HepG2 (cell line): ENCODE measurements around the gene TRIM66. TPM values are rescaled to one million over a fixed set of nuclear protein-coding genes. Genes with fewer than 3 reads are reported as not detected.

Experiments used
- AHDC1 ChIP-seq: sonication (generic); formaldehyde crosslinking; IDR thresholded peaks from 2 replicates; pipeline ENCODE4 v1.5.1; 2020; ENCODE audit warnings: mild to moderate bottlenecking, missing genetic modification reagents, borderline replicate concordance
- ATAD3A ChIP-seq: sonication (generic); formaldehyde crosslinking; IDR thresholded peaks from 2 replicates; pipeline ENCODE4 v1.4.0; 2020; ENCODE audit warnings: missing genetic modification reagents
- ETV5 ChIP-seq: IDR thresholded peaks from 2 replicates; pipeline ENCODE4 v1.6.1; 2018; ENCODE audit warnings: missing biosample characterization, missing genetic modification reagents, inconsistent platforms, borderline replicate concordance
- FLYWCH1 ChIP-seq: sonication (generic); formaldehyde crosslinking; IDR thresholded peaks from 2 replicates; pipeline ENCODE4 v1.8.1; 2023; ENCODE audit warnings: mild to moderate bottlenecking, missing genetic modification reagents
- GFI1 ChIP-seq: sonication (generic); formaldehyde crosslinking; IDR thresholded peaks from 2 replicates; pipeline ENCODE4 v1.5.0; 2020; ENCODE audit warnings: missing genetic modification reagents, mild to moderate bottlenecking, borderline replicate concordance
- IKZF4 ChIP-seq: sonication (generic); formaldehyde crosslinking; IDR thresholded peaks from 2 replicates; pipeline ENCODE4 v1.5.1; 2020; ENCODE audit warnings: borderline replicate concordance, mild to moderate bottlenecking, low read depth, missing genetic modification reagents; ENCODE audit errors: not compliant biosample characterization
- KLF9 ChIP-seq: IDR thresholded peaks from 2 replicates; pipeline ENCODE4 v1.6.1; 2016; ENCODE audit warnings: low read depth
- MXI1 ChIP-seq: IDR thresholded peaks from 3 replicates; pipeline ENCODE4 v1.6.1; 2012; ENCODE audit warnings: low read depth, low read length, inconsistent platforms, borderline replicate concordance
- NR1H2 ChIP-seq: sonication (generic); formaldehyde crosslinking; IDR thresholded peaks from 2 replicates; pipeline ENCODE4 v1.8.1; 2022; ENCODE audit warnings: low read depth, missing genetic modification reagents, borderline replicate concordance
- NR2F6 ChIP-seq, 2 experiments: IDR thresholded peaks; 2 replicates each; pipeline ENCODE4 v1.6.1; 2016; ENCODE audit warnings: antibody characterized with exemption in 1 of 2, mild to moderate bottlenecking in 1 of 2
- RAD51 ChIP-seq: fragments of 450-650 bp; IDR thresholded peaks from 2 replicates; pipeline ENCODE4 v1.6.1; 2016; ENCODE audit warnings: borderline replicate concordance
- SP1 ChIP-seq, 2 experiments: fragments of 450-650 bp in 1 of 2; sonication (generic) in 1 of 2; formaldehyde crosslinking in 1 of 2; IDR thresholded peaks; 2 replicates each; pipeline versions ENCODE4 v1.4.0 to v1.6.1; 2016 to 2020; ENCODE audit warnings: missing genetic modification reagents in 1 of 2
- ZNF510 ChIP-seq: sonication (generic); formaldehyde crosslinking; IDR thresholded peaks from 2 replicates; pipeline ENCODE4 v1.4.0; 2020; ENCODE audit warnings: low read depth, mild to moderate bottlenecking, missing genetic modification reagents
- ZNF577 ChIP-seq: sonication (generic); formaldehyde crosslinking; IDR thresholded peaks from 2 replicates; pipeline ENCODE4 v1.4.0; 2020; ENCODE audit warnings: mild to moderate bottlenecking, low read depth, missing genetic modification reagents, borderline replicate concordance
- ZNF816 ChIP-seq: sonication (generic); formaldehyde crosslinking; IDR thresholded peaks from 2 replicates; pipeline ENCODE4 v1.8.0; 2022; ENCODE audit warnings: missing genetic modification reagents, mild to moderate bottlenecking, borderline replicate concordance
- polyA plus RNA-seq, 8 experiments: library from polyadenylated mRNA; depleted of rRNA in 3 of 8; stranded (reverse) in 7 of 8; unstranded in 1 of 8; fragments of >200 nt; fragmentation: Illumina TruSeq in 4 of 8; extraction: Trizol in 4 of 8; gene quantifications; 2 replicates each; pipeline versions ENCODE4 v1.2.1 to v1.2.3, GENCODE V29; 2011 to 2016; ENCODE audit warnings: low read depth in 4 of 8, missing spikeins in 1 of 8, mixed read lengths in 1 of 8; ENCODE audit not compliant: insufficient read depth in 1 of 8
- total RNA-seq, 5 experiments: library from RNA; depleted of rRNA; stranded (reverse); fragments of >200 nt; fragmentation: Illumina TruSeq; extraction: Trizol; gene quantifications; 2 replicates each; pipeline ENCODE4 v1.2.3, GENCODE V29; 2016; ENCODE audit warnings: low read depth in 1 of 5
- TF ChIP-seq, protein P1 (sequence below): sonication (generic); formaldehyde crosslinking; IDR thresholded peaks from 2 replicates; pipeline ENCODE4 v1.5.0; 2020; ENCODE audit warnings: mild to moderate bottlenecking, missing genetic modification reagents, borderline replicate concordance

TRIM66 gene
- total and polyA plus RNA-seq, 2 of the 13 experiments (the other 11 are each of a cell fraction or from before 2014, with no cell fraction given) = 4.9 to 6.1 TPM

- TF ChIP-seq MXI1 = peak; percentile 49; the same call in 1 of the 3 replicates
- no peak for TF ChIP-seq NR1H2
- TF ChIP-seq FLYWCH1 (CRISPR knock-in tag) = no peak
- peak; percentile 34; the same call in 1 of the 2 replicates for TF ChIP-seq NR2F6 (IDR thresholded peaks at IDR 0.05)
- peak; percentile 53; the same call in 1 of the 2 replicates for TF ChIP-seq NR2F6 (CRISPR knock-in tag; IDR thresholded peaks at IDR 0.05)
- no peak for TF ChIP-seq IKZF4 (CRISPR knock-in tag)
- TF ChIP-seq AHDC1 (CRISPR knock-in tag) = peak; percentile 50; the same call in 1 of the 2 replicates
- TF ChIP-seq ZNF510 (CRISPR knock-in tag) = no peak
- no peak for TF ChIP-seq RAD51
- TF ChIP-seq ETV5 (CRISPR knock-in tag) = 0 out of 2 replicates have a peak, but pooled peaks have one; percentile 15
- TF ChIP-seq ZNF816 = no peak
- no peak for TF ChIP-seq SP1 (IDR thresholded peaks at IDR 0.05)
- no peak for TF ChIP-seq SP1 (CRISPR knock-in tag; IDR thresholded peaks at IDR 0.05)
- TF ChIP-seq KLF9 (CRISPR knock-in tag) = no peak
- no peak for TF ChIP-seq ATAD3A (CRISPR knock-in tag)
- TF ChIP-seq GFI1 (CRISPR knock-in tag) = no peak
- no peak for TF ChIP-seq ZNF577 (CRISPR knock-in tag)
- TF ChIP-seq, protein P1, sequence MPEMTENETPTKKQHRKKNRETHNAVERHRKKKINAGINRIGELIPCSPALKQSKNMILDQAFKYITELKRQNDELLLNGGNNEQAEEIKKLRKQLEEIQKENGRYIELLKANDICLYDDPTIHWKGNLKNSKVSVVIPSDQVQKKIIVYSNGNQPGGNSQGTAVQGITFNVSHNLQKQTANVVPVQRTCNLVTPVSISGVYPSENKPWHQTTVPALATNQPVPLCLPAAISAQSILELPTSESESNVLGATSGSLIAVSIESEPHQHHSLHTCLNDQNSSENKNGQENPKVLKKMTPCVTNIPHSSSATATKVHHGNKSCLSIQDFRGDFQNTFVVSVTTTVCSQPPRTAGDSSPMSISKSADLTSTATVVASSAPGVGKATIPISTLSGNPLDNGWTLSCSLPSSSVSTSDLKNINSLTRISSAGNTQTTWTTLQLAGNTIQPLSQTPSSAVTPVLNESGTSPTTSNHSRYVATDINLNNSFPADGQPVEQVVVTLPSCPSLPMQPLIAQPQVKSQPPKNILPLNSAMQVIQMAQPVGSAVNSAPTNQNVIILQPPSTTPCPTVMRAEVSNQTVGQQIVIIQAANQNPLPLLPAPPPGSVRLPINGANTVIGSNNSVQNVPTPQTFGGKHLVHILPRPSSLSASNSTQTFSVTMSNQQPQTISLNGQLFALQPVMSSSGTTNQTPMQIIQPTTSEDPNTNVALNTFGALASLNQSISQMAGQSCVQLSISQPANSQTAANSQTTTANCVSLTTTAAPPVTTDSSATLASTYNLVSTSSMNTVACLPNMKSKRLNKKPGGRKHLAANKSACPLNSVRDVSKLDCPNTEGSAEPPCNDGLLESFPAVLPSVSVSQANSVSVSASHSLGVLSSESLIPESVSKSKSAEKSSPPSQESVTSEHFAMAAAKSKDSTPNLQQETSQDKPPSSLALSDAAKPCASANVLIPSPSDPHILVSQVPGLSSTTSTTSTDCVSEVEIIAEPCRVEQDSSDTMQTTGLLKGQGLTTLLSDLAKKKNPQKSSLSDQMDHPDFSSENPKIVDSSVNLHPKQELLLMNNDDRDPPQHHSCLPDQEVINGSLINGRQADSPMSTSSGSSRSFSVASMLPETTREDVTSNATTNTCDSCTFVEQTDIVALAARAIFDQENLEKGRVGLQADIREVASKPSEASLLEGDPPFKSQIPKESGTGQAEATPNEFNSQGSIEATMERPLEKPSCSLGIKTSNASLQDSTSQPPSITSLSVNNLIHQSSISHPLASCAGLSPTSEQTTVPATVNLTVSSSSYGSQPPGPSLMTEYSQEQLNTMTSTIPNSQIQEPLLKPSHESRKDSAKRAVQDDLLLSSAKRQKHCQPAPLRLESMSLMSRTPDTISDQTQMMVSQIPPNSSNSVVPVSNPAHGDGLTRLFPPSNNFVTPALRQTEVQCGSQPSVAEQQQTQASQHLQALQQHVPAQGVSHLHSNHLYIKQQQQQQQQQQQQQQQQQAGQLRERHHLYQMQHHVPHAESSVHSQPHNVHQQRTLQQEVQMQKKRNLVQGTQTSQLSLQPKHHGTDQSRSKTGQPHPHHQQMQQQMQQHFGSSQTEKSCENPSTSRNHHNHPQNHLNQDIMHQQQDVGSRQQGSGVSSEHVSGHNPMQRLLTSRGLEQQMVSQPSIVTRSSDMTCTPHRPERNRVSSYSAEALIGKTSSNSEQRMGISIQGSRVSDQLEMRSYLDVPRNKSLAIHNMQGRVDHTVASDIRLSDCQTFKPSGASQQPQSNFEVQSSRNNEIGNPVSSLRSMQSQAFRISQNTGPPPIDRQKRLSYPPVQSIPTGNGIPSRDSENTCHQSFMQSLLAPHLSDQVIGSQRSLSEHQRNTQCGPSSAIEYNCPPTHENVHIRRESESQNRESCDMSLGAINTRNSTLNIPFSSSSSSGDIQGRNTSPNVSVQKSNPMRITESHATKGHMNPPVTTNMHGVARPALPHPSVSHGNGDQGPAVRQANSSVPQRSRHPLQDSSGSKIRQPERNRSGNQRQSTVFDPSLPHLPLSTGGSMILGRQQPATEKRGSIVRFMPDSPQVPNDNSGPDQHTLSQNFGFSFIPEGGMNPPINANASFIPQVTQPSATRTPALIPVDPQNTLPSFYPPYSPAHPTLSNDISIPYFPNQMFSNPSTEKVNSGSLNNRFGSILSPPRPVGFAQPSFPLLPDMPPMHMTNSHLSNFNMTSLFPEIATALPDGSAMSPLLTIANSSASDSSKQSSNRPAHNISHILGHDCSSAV (CRISPR knock-in tag) = no peak
Observed at GRCh38 chr11:8679006-8679405, 3.5 kb downstream of the TRIM66 start (continued).
